B cell (primary cell): ENCODE results near the gene C3orf38. TPM values are rescaled to one million over a fixed set of nuclear protein-coding genes. Genes with fewer than 3 reads are reported as not detected.

ENCODE experiments used
- ATAC-seq: fragments of 200-7000 bp; cut with Tn5 transposase; one replicate; pipeline ENCODE4 v1.10.0; 2021; ENCODE audit warnings: low read depth, mild to moderate bottlenecking, moderate number of reproducible peaks, moderate library complexity
- CTCF ChIA-PET: fragments of 350-600 bp; sonication (Branson Sonifier 250); formaldehyde crosslinking; loops from one replicate; lab custom pipeline; 2021; ENCODE audit warnings: antibody characterized with exemption, inconsistent platforms; lab: Charles Lee
- POLR2A ChIA-PET: fragments of 350-600 bp; sonication (Branson Sonifier 250); formaldehyde crosslinking; loops from one replicate; lab custom pipeline; 2021; ENCODE audit warnings: antibody characterized with exemption; lab: Charles Lee
- DNase-seq: peaks from one replicate; pipeline ENCODE4 v3.0.0; 2013
- H2AFZ ChIP-seq: 2 replicates; pipeline ENCODE4 v1.6.1; 2012; ENCODE audit warnings: mild to moderate bottlenecking, low read depth, low read length; ENCODE audit not compliant: insufficient read depth, poor library complexity, severe bottlenecking
- H3K27ac ChIP-seq, 2 donors: 1 replicate in 1 of 2; 2 replicates in 1 of 2; pipeline ENCODE4 v1.5.1; 2012 to 2013; ENCODE audit warnings: low read length in 2 of 2, mild to moderate bottlenecking in 2 of 2, moderate library complexity in 1 of 2
- H3K27me3 ChIP-seq, 4 experiments: fragments of 200-600 bp in 1 of 4; sonication (generic) in 1 of 4; replicated peaks in 1 of 4; 1 replicate in 2 of 4; 2 replicates in 2 of 4; pipeline versions ENCODE4 v1.6.1 to v1.7.0; 2013 to 2016; ENCODE audit warnings: low read length in 3 of 4, mild to moderate bottlenecking in 2 of 4, mixed read lengths in 1 of 4, moderate library complexity in 1 of 4; ENCODE audit not compliant: insufficient read depth in 4 of 4, control insufficient read depth in 3 of 4; ENCODE audit errors: control extremely low read depth in 1 of 4
- H3K36me3 ChIP-seq, 2 experiments: replicated peaks in 1 of 2; 1 replicate in 1 of 2; 2 replicates in 1 of 2; pipeline versions ENCODE4 v1.6.1 to v1.7.1; 2013; ENCODE audit warnings: low read length in 1 of 2; ENCODE audit not compliant: insufficient read depth in 2 of 2, control insufficient read depth in 1 of 2; ENCODE audit errors: control extremely low read depth in 1 of 2, extremely low read depth in 1 of 2
- H3K4me1 ChIP-seq, 2 donors: fragments of 200-600 bp in 1 of 2; sonication (generic) in 1 of 2; 1 replicate in 1 of 2; 2 replicates in 1 of 2; pipeline versions ENCODE4 v1.5.1 to v1.6.1; 2013 to 2017; ENCODE audit warnings: low read length in 2 of 2; ENCODE audit not compliant: control insufficient read depth in 2 of 2, insufficient read depth in 2 of 2
- H3K4me2 ChIP-seq: replicated peaks from 2 replicates; pipeline ENCODE3; 2012; ENCODE audit warnings: mild to moderate bottlenecking, low read depth, low read length; ENCODE audit not compliant: poor library complexity, severe bottlenecking
- H3K4me3 ChIP-seq, 5 experiments: fragments of 200-600 bp in 1 of 5; sonication (generic) in 1 of 5; 1 replicate in 3 of 5; 2 replicates in 2 of 5; pipeline versions ENCODE4 v1.5.1 to v1.7.0; 2011 to 2016; ENCODE audit warnings: low read length in 4 of 5, mild to moderate bottlenecking in 4 of 5, low read depth in 2 of 5, control low read depth in 1 of 5, moderate library complexity in 1 of 5; ENCODE audit not compliant: insufficient read depth in 1 of 5; ENCODE audit errors: control extremely low read depth in 1 of 5, extremely low read depth in 1 of 5
- H3K79me2 ChIP-seq: fragments of 200-600 bp; sonication (generic); one replicate; pipeline ENCODE4 v1.6.0; 2016; ENCODE audit warnings: low read length; ENCODE audit not compliant: control insufficient read depth, insufficient read depth
- H3K9ac ChIP-seq: fragments of 200-600 bp; sonication (generic); 2 replicates; pipeline ENCODE4 v1.6.1; 2017; ENCODE audit warnings: mild to moderate bottlenecking, low read length, moderate library complexity
- H3K9me3 ChIP-seq, 3 donors: one replicate each; pipeline versions ENCODE4 v1.6.1 to v1.7.1; 2013; ENCODE audit warnings: low read length in 2 of 3; ENCODE audit not compliant: control insufficient read depth in 2 of 3, insufficient read depth in 1 of 3; ENCODE audit errors: control extremely low read depth in 1 of 3
- H4K20me1 ChIP-seq: 2 replicates; pipeline ENCODE4 v1.6.0; 2012; ENCODE audit warnings: mild to moderate bottlenecking, low read length; ENCODE audit not compliant: insufficient read depth, control insufficient read depth, poor library complexity, severe bottlenecking
- H3K27ac Mint-ChIP-seq: one replicate; pipeline ENCODE4 v1.8.0; 2021; ENCODE audit warnings: mixed read lengths
- H3K27me3 Mint-ChIP-seq: one replicate; pipeline ENCODE4 v1.8.0; 2021; ENCODE audit warnings: mixed read lengths
- H3K4me1 Mint-ChIP-seq: one replicate; pipeline ENCODE4 v1.8.0; 2021; ENCODE audit warnings: mixed read lengths
- H3K4me3 Mint-ChIP-seq: one replicate; pipeline ENCODE4 v1.8.0; 2021; ENCODE audit warnings: mixed read lengths
- H3K9me3 Mint-ChIP-seq: one replicate; pipeline ENCODE4 v1.8.0; 2022; ENCODE audit warnings: mixed read lengths; ENCODE audit not compliant: insufficient read depth
- EZH2 ChIP-seq: IDR thresholded peaks from 2 replicates; pipeline ENCODE4 v1.6.1; 2012; ENCODE audit warnings: borderline replicate concordance, low read depth, mild to moderate bottlenecking, moderate library complexity, low read length; ENCODE audit not compliant: insufficient read depth, poor library complexity, severe bottlenecking
- WGBS: methylation state at CpG from one replicate; pipeline ENCODE4 v1.1.5; 2013; ENCODE audit warnings: missing lambda C conversion rate; ENCODE audit not compliant: insufficient coverage; 5-methylcytosine and 5-hydroxymethylcytosine counted together
- intact Hi-C: fragments of 100-400 bp; cut with micrococcal nuclease; formaldehyde crosslinking; loops from one replicate; pipeline ENCODE4 v1.10.0; 2022
- polyA plus RNA-seq: library from polyadenylated mRNA; depleted of rRNA; stranded (reverse); fragments of >200 nt; gene quantifications from 2 replicates; pipeline ENCODE4 v1.2.3, GENCODE V29; 2012
- total RNA-seq, 2 donors: library from RNA; stranded (reverse); fragments of 120-200 nt in 1 of 2; gene quantifications; 1 replicate in 1 of 2; 2 replicates in 1 of 2; pipeline versions ENCODE4 v1.2.3 to v1.2.4, GENCODE V29; 2013 to 2022
- TF ChIP-seq, protein P1 (sequence below): fragments of 200-600 bp; IDR thresholded peaks from one replicate; pipeline ENCODE4 v1.8.0; 2022; ENCODE audit warnings: antibody characterized with exemption, mild to moderate bottlenecking

C3orf38 gene
- total and polyA plus RNA-seq, 2 donors (not counting 1 experiment from before 2014, with no cell fraction given): 19.8 to 42.5 TPM

DNA sequence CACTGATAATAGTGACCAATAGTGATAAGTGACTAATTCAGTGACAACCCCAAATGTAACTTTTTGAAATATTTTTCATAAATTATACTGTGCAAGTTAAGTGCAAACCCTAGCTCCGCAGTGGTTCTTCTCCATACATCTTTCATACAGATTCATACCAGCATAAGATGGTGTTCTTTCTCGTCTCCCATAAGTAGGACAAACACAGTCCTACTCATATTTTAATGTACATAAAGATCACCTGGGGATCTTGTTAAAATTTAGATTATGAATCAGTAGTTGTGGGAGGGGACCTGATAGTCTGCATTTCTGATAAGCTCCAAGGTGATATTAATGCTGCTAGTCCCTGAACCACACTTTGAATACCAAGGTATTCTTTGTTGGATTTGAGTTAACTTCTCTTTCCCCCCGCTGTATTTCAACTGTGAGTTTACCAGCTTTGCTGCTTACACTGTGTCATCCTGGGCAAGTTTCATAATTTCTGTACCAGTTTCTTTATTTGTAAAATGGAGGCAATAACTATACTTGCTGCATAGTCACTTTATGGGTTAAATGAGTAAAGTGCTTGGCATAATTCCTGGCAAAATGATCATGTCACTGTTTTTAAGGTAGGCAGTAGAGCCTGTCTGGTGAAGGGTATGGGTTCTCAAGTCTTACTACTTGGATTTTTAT is 34.7 kb upstream of the C3orf38 start:
- CTCF ChIA-PET: interaction anchor here (0.6 to 3.7 kb wide), 7 partner anchors 9 to 817 kb away, joined by 3 to 24 read pairs (median 3); no protein-coding TSS in a partner anchor
- intact Hi-C loops: loop anchor here (5.0 kb wide), 3 partner anchors 32 to 818 kb away; partner anchors contain the start of gene C3orf38
- peaks cover 0 to 26% of the 10 kb centered on the region in 2 experiments for H3K36me3 ChIP-seq
- Mint-ChIP-seq H3K27ac (no peak overlapping the region), H3K4me1 (peaks cover 8% of the 10 kb centered on the region), H3K4me3 (no peak overlapping the region), H3K9me3 (peaks cover 2% of the 10 kb centered on the region), H3K27me3 (no peaks in the 10 kb centered on the region)
- no peak overlapping the region for H3K9ac ChIP-seq
- H3K79me2 ChIP-seq: peaks cover 20% of the 10 kb centered on the region
- H3K4me2 ChIP-seq: no peak overlapping the region
- no peaks in the 10 kb centered on the region for H3K27me3 ChIP-seq
- WGBS: no CpG with 5 or more reads among the region's 3 CpGs
- TF ChIP-seq, protein P1, sequence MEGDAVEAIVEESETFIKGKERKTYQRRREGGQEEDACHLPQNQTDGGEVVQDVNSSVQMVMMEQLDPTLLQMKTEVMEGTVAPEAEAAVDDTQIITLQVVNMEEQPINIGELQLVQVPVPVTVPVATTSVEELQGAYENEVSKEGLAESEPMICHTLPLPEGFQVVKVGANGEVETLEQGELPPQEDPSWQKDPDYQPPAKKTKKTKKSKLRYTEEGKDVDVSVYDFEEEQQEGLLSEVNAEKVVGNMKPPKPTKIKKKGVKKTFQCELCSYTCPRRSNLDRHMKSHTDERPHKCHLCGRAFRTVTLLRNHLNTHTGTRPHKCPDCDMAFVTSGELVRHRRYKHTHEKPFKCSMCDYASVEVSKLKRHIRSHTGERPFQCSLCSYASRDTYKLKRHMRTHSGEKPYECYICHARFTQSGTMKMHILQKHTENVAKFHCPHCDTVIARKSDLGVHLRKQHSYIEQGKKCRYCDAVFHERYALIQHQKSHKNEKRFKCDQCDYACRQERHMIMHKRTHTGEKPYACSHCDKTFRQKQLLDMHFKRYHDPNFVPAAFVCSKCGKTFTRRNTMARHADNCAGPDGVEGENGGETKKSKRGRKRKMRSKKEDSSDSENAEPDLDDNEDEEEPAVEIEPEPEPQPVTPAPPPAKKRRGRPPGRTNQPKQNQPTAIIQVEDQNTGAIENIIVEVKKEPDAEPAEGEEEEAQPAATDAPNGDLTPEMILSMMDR: no peak
- TF ChIP-seq EZH2: no peak
- ATAC-seq: no peak
- no peak overlapping the region for H3K4me3 ChIP-seq
- no peak for DNase-seq
- no peak overlapping the region for H2AFZ ChIP-seq
- H3K27ac ChIP-seq: no peak overlapping the region
- H4K20me1 ChIP-seq: no peaks in the 10 kb centered on the region
- POLR2A ChIA-PET: no interaction called here
- no peaks in the 10 kb centered on the region for H3K4me1 ChIP-seq
- no peaks in the 10 kb centered on the region for H3K9me3 ChIP-seq

DNA sequence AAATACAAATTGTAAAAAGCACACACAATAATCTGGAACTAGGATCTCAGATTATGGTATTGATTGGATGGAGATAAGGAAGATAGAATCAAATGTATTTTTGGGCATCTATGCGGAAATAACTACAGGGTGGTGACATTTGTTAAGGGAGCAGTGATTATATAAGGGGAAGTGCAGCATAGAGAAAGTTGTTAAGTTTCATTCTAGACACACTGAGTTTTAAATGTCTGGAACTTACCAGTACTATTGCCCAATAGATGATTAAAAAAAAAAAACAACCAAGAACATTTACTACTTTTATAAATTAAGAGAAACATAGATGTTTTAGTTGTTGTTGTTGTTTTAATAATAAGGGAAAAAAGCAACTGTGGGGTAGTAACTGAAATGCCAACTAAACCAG is 32.1 kb upstream of the C3orf38 start:
- peaks cover 20% of the 10 kb centered on the region for H3K79me2 ChIP-seq
- no peak overlapping the region for H3K27ac Mint-ChIP-seq

More for the DNA sequence above, 32.1 kb upstream of the C3orf38 start:
- CTCF ChIA-PET: no interaction called here
- no peak overlapping the region for H3K27ac ChIP-seq
- POLR2A ChIA-PET: no interaction called here
- H3K27me3 Mint-ChIP-seq: no peaks in the 10 kb centered on the region
- no peak overlapping the region for H3K4me3 ChIP-seq
- H3K27me3 ChIP-seq: no peaks in the 10 kb centered on the region
- no peaks in the 10 kb centered on the region for H3K4me1 ChIP-seq
- H3K4me3 Mint-ChIP-seq: no peak overlapping the region
- DNase-seq: no peak
- peaks cover 2% of the 10 kb centered on the region for H3K9me3 Mint-ChIP-seq
- no peaks in the 10 kb centered on the region for H4K20me1 ChIP-seq
- WGBS: no CpG with 5 or more reads among the region's 1 CpG
- H3K4me2 ChIP-seq: no peak overlapping the region
- intact Hi-C loops: no loop called here
- peaks cover 10% of the 10 kb centered on the region for H3K4me1 Mint-ChIP-seq
- TF ChIP-seq EZH2: no peak
- TF ChIP-seq, protein P1: no peak
- no peaks in the 10 kb centered on the region for H3K9me3 ChIP-seq
- peaks cover 2 to 29% of the 10 kb centered on the region in 2 experiments for H3K36me3 ChIP-seq
- ATAC-seq: no peak
- H3K9ac ChIP-seq: no peak overlapping the region
- H2AFZ ChIP-seq: no peak overlapping the region
